Measurements from ENCODE around the gene E2F7.

Gene E2F7

GRCh38 chr12:77013091-77013490 lies 52.3 kb downstream of the E2F7 start:
- DNase-seq (ENCODE audit: low spot score), result no peak

- DNase-seq (ENCODE audit: low spot score), result peak; percentile 77
These were observed 54.4 kb downstream of the E2F7 start for GRCh38 chr12:77010691-77011548.

GRCh38 chr12:77007476-77007875 lies 57.9 kb downstream of the E2F7 start:
- DNase-seq (ENCODE audit: low spot score), result no peak

GRCh38 chr12:77005611-77006098 lies 59.7 kb downstream of the E2F7 start:
- no peak for DNase-seq (ENCODE audit: low spot score)

GRCh38 chr12:77003914-77004313 lies 61.5 kb downstream of the E2F7 start:
- no peak for DNase-seq (ENCODE audit: low spot score)

- no peak for DNase-seq (ENCODE audit: low spot score)
These were observed 62.1 kb downstream of the E2F7 start for GRCh38 chr12:77003246-77003645.

- DNase-seq (ENCODE audit: low spot score), result no peak
These were observed 63.0 kb downstream of the E2F7 start for GRCh38 chr12:77002382-77002781.

- DNase-seq (ENCODE audit: low spot score), result no peak
These were observed 64.1 kb downstream of the E2F7 start for GRCh38 chr12:77001276-77001675.

- no peak for DNase-seq (ENCODE audit: low spot score)
These were observed 66.3 kb downstream of the E2F7 start for GRCh38 chr12:76998908-76999556.

- DNase-seq (ENCODE audit: low spot score), result no peak
These were observed 67.0 kb downstream of the E2F7 start for GRCh38 chr12:76998386-76998785.

GRCh38 chr12:76997011-76997780 lies 68.2 kb downstream of the E2F7 start:
- DNase-seq (ENCODE audit: low spot score), result no peak

- DNase-seq (ENCODE audit: low spot score), result no peak
These were observed 74.7 kb downstream of the E2F7 start for GRCh38 chr12:76990716-76991115.

GRCh38 chr12:76984566-76984965 lies 80.8 kb downstream of the E2F7 start:
- no peak for DNase-seq (ENCODE audit: low spot score)

- no peak for DNase-seq (ENCODE audit: low spot score)
These were observed 81.9 kb downstream of the E2F7 start for GRCh38 chr12:76983420-76983819.

- DNase-seq (ENCODE audit: low spot score), result no peak
These were observed 85.2 kb downstream of the E2F7 start for GRCh38 chr12:76980196-76980595.

- no peak for DNase-seq (ENCODE audit: low spot score)
These were observed 88.5 kb downstream of the E2F7 start for GRCh38 chr12:76976777-76977382.

All from COLO829 (cell line).